Activated CD8-positive, alpha-beta T cell treated with anti-CD3 and anti-CD28 coated beads for 36 hours (primary cell): ENCODE measurements around the gene CPN2. TPM values are rescaled to one million over a fixed set of nuclear protein-coding genes. Genes with fewer than 3 reads are reported as not detected.
A peak's percentile ranks its signal among the peaks of the same experiment; 100 is the strongest.

Experiments
- ATAC-seq: fragments of 200-7000 bp; cut with Tn5 transposase; one replicate; pipeline ENCODE4 v1.10.0; 2021; ENCODE audit warnings: mild to moderate bottlenecking, moderate library complexity
- CTCF ChIA-PET: fragments of 350-600 bp; sonication (Branson Sonifier 250); formaldehyde crosslinking; loops from one replicate; lab custom pipeline; 2021; ENCODE audit warnings: antibody characterized with exemption; lab: Charles Lee
- POLR2A ChIA-PET: fragments of 350-600 bp; sonication (Branson Sonifier 250); formaldehyde crosslinking; loops from one replicate; lab custom pipeline; 2021; ENCODE audit warnings: antibody characterized with exemption; lab: Charles Lee
- DNase-seq: peaks from one replicate; pipeline ENCODE4 v3.0.0-alpha.2; 2020
- H3K27ac Mint-ChIP-seq: one replicate; pipeline ENCODE4 v1.8.0; 2021; ENCODE audit warnings: mild to moderate bottlenecking, mixed read lengths
- H3K27me3 Mint-ChIP-seq: one replicate; pipeline ENCODE4 v1.8.0; 2021; ENCODE audit warnings: mixed read lengths
- H3K36me3 Mint-ChIP-seq: one replicate; pipeline ENCODE4 v1.8.0; 2021; ENCODE audit warnings: low read depth, mixed read lengths
- H3K4me1 Mint-ChIP-seq: one replicate; pipeline ENCODE4 v1.8.0; 2021; ENCODE audit warnings: low read depth, mixed read lengths
- H3K4me3 Mint-ChIP-seq: one replicate; pipeline ENCODE4 v1.8.0; 2021; ENCODE audit warnings: mild to moderate bottlenecking, moderate library complexity, mixed read lengths
- H3K9me3 Mint-ChIP-seq: one replicate; pipeline ENCODE4 v1.8.0; 2021; ENCODE audit warnings: mixed read lengths
- intact Hi-C: fragments of 100-400 bp; cut with micrococcal nuclease; formaldehyde crosslinking; loops from one replicate; pipeline ENCODE4 v1.10.0; 2022
- total RNA-seq, 2 experiments: library from RNA; stranded (reverse); gene quantifications; one replicate each; pipeline ENCODE4 v1.2.3, GENCODE V29; 2021
- TF ChIP-seq, protein P1 (sequence below): fragments of 200-600 bp; IDR thresholded peaks from one replicate; pipeline ENCODE4 v1.8.0; 2022; ENCODE audit warnings: antibody characterized with exemption, mild to moderate bottlenecking

The CPN2 gene
- total RNA-seq, 2 experiments from 2014 or later: not detected

- no peak overlapping the region for H3K27ac Mint-ChIP-seq
- H3K4me1 Mint-ChIP-seq: no peaks in the 10 kb centered on the region
- POLR2A ChIA-PET: no interaction called here
- ATAC-seq (no peak), DNase-seq (no peak)
- H3K4me3 Mint-ChIP-seq: no peak overlapping the region
- no peaks in the 10 kb centered on the region for H3K9me3 Mint-ChIP-seq
- CTCF ChIA-PET: interaction anchor here (1.3 to 9.8 kb wide), 7 partner anchors 11 to 58 kb away, joined by 3 to 188 read pairs (median 6); partner anchors contain the start of gene GP5
- TF ChIP-seq, protein P1, sequence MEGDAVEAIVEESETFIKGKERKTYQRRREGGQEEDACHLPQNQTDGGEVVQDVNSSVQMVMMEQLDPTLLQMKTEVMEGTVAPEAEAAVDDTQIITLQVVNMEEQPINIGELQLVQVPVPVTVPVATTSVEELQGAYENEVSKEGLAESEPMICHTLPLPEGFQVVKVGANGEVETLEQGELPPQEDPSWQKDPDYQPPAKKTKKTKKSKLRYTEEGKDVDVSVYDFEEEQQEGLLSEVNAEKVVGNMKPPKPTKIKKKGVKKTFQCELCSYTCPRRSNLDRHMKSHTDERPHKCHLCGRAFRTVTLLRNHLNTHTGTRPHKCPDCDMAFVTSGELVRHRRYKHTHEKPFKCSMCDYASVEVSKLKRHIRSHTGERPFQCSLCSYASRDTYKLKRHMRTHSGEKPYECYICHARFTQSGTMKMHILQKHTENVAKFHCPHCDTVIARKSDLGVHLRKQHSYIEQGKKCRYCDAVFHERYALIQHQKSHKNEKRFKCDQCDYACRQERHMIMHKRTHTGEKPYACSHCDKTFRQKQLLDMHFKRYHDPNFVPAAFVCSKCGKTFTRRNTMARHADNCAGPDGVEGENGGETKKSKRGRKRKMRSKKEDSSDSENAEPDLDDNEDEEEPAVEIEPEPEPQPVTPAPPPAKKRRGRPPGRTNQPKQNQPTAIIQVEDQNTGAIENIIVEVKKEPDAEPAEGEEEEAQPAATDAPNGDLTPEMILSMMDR: no peak
- intact Hi-C loops: no loop called here
- H3K27me3 Mint-ChIP-seq: peaks cover 2% of the 10 kb centered on the region
- no peaks in the 10 kb centered on the region for H3K36me3 Mint-ChIP-seq
Observed at GRCh38 chr3:194346035-194346434, 5.1 kb downstream of the CPN2 start.

GRCh38 chr3:194344012-194344411, 7.1 kb downstream of the CPN2 start:
- intact Hi-C loops: no loop called here
- peaks cover 2% of the 10 kb centered on the region for H3K27me3 Mint-ChIP-seq
- H3K36me3 Mint-ChIP-seq: no peaks in the 10 kb centered on the region
- no peak overlapping the region for H3K27ac Mint-ChIP-seq
- ATAC-seq: peak; percentile 79
- no peaks in the 10 kb centered on the region for H3K9me3 Mint-ChIP-seq
- TF ChIP-seq, protein P1: peak; percentile 89
- peak; percentile 84 for DNase-seq
- ChIA-PET POLR2A (no interaction called here), CTCF (interaction anchor here (0.7 to 9.8 kb wide), 39 partner anchors 9 to 682 kb away, joined by 3 to 188 read pairs (median 4); partner anchors contain the start of gene GP5)
- H3K4me1 Mint-ChIP-seq: no peaks in the 10 kb centered on the region
- H3K4me3 Mint-ChIP-seq: no peak overlapping the region

- DNase-seq (no peak), ATAC-seq (no peak)
- no peaks in the 10 kb centered on the region for H3K9me3 Mint-ChIP-seq
- no peak overlapping the region for H3K4me3 Mint-ChIP-seq
- no peaks in the 10 kb centered on the region for H3K4me1 Mint-ChIP-seq
- H3K27ac Mint-ChIP-seq: no peak overlapping the region
- ChIA-PET POLR2A (interaction anchor here (1.1 kb wide), 1 partner anchor 13 kb away, joined by 6 read pairs; no protein-coding TSS in a partner anchor), CTCF (interaction anchor here (0.7 to 9.8 kb wide), 35 partner anchors 9 to 681 kb away, joined by 3 to 188 read pairs (median 4); partner anchors contain the start of gene GP5)
- H3K27me3 Mint-ChIP-seq: peaks cover 2% of the 10 kb centered on the region
- TF ChIP-seq, protein P1: no peak
- intact Hi-C loops: no loop called here
- no peaks in the 10 kb centered on the region for H3K36me3 Mint-ChIP-seq
Observed at GRCh38 chr3:194343561-194343893, 7.6 kb downstream of the CPN2 start.

- intact Hi-C loops: no loop called here
- TF ChIP-seq, protein P1: no peak
- POLR2A ChIA-PET: interaction anchor here (1.1 kb wide), 1 partner anchor 14 kb away, joined by 6 read pairs; no protein-coding TSS in a partner anchor
- CTCF ChIA-PET: interaction anchor here (0.7 to 9.8 kb wide), 36 partner anchors 8 to 681 kb away, joined by 3 to 188 read pairs (median 4); partner anchors contain the start of gene GP5
- H3K36me3 Mint-ChIP-seq: no peaks in the 10 kb centered on the region
- H3K27ac Mint-ChIP-seq: no peak overlapping the region
- no peaks in the 10 kb centered on the region for H3K9me3 Mint-ChIP-seq
- no peak overlapping the region for H3K4me3 Mint-ChIP-seq
- H3K27me3 Mint-ChIP-seq: peaks cover 2% of the 10 kb centered on the region
- H3K4me1 Mint-ChIP-seq: no peaks in the 10 kb centered on the region
- DNase-seq (no peak), ATAC-seq (no peak)
Observed at GRCh38 chr3:194342861-194343560, 8.1 kb downstream of the CPN2 start.
